Thymus (tissue), 11 donors: ENCODE measurements around the gene PLA2G6. TPM values are rescaled to one million over a fixed set of nuclear protein-coding genes. Genes with fewer than 3 reads are reported as not detected.
"Not testable (repeated sequence)": the region's sequence is repeated elsewhere in the genome, so short reads cannot be mapped to it uniquely, and the experiment has no call there.

ENCODE experiments used
- DNase-seq, 9 donors: peaks; one replicate each; pipeline ENCODE4 v3.0.0-alpha.2; 2013; ENCODE audit warnings: low spot score in 9 of 9, low read depth in 6 of 9, missing footprints in 1 of 9
- H3K27ac ChIP-seq, 2 donors: one replicate each; pipeline ENCODE4 v1.5.1; 2013; ENCODE audit warnings: control low read depth in 1 of 2, low read depth in 1 of 2, low read length in 1 of 2, mild to moderate bottlenecking in 1 of 2, moderate library complexity in 1 of 2
- H3K27me3 ChIP-seq, 2 donors: one replicate each; pipeline ENCODE4 v1.5.1; 2013; ENCODE audit warnings: low read length in 1 of 2; ENCODE audit not compliant: control insufficient read depth in 2 of 2, insufficient read depth in 1 of 2
- H3K36me3 ChIP-seq, 2 donors: one replicate each; pipeline ENCODE4 v1.5.1; 2013; ENCODE audit warnings: low read length in 1 of 2, mild to moderate bottlenecking in 1 of 2, moderate library complexity in 1 of 2; ENCODE audit not compliant: control insufficient read depth in 2 of 2, insufficient read depth in 2 of 2
- H3K4me1 ChIP-seq, 2 donors: one replicate each; pipeline ENCODE4 v1.5.1; 2013; ENCODE audit warnings: low read length in 2 of 2; ENCODE audit not compliant: control insufficient read depth in 2 of 2, insufficient read depth in 2 of 2
- H3K4me3 ChIP-seq, 2 donors: one replicate each; pipeline ENCODE4 v1.5.1; 2013; ENCODE audit warnings: low read length in 2 of 2, control low read depth in 1 of 2, mild to moderate bottlenecking in 1 of 2
- H3K9me3 ChIP-seq, 2 donors: one replicate each; pipeline ENCODE4 v1.5.1; 2013; ENCODE audit warnings: low read length in 1 of 2, mild to moderate bottlenecking in 1 of 2; ENCODE audit not compliant: control insufficient read depth in 2 of 2, insufficient read depth in 1 of 2
- WGBS: extraction: QIAGEN DNeasy Blood & Tissue Kit; methylation state at CpG from one replicate; pipeline ENCODE4 v1.1.7; 2013; 5-methylcytosine and 5-hydroxymethylcytosine counted together
- polyA plus RNA-seq: library from polyadenylated mRNA; stranded (reverse); fragments of 200-250 nt; gene quantifications from one replicate; pipeline ENCODE4 v1.2.3, GENCODE V29; 2013
- total RNA-seq: library from RNA; stranded (reverse); fragments of 120-200 nt; gene quantifications from one replicate; pipeline ENCODE4 v1.2.4, GENCODE V29; 2013
- donor health status: healthy.

The PLA2G6 gene
- total and polyA plus RNA-seq, 2 donors = 25.6 to 103 TPM

DNA sequence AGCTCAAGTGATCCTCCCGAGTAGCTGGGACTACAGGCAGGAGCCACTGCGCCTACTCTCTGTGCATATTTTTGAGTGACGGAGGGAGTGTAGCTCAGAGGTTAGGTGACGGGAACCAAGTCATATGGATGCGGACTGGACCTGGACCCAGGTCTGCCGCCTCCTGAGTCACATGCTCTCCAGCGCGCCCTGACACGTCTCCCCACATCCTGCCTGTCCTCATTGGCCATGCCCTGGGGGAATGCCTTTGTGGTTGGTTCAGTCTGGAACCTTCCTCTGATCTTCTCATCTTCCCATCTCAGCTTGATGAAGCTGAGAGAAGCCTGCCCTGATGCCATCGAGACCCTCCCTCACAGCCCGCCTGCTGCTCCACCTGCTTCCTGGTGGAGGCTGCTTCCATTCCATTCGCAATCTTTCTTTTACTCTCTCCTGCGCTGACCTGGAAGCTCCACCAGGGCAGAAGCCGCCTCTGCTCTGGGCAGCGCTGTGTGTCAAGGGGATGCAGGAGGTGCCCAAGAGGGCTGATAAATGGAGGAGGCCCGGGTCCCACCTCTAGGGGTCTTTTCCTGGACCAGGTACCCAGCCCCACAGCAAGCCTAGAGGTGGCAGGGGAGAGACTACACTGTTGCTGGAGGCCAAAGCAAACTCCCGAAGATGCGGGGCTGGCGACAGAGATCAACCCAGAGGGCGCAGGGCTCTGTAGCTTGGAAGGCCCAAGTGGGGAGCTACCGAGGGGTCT is 57.2 kb downstream of the PLA2G6 start:
- Histone ChIP-seq H3K9me3 (no peaks in the 10 kb centered on the region), H3K4me1 (no peaks in the 10 kb centered on the region), H3K27me3 (no peaks in the 10 kb centered on the region), H3K4me3 (no peak overlapping the region), H3K36me3 (peaks cover 37 to 52% of the 10 kb centered on the region in 2 donors), H3K27ac (no peak overlapping the region)
- 95% methylated on average over 21 of the region's 21 CpGs for WGBS
- no peak for DNase-seq

DNA sequence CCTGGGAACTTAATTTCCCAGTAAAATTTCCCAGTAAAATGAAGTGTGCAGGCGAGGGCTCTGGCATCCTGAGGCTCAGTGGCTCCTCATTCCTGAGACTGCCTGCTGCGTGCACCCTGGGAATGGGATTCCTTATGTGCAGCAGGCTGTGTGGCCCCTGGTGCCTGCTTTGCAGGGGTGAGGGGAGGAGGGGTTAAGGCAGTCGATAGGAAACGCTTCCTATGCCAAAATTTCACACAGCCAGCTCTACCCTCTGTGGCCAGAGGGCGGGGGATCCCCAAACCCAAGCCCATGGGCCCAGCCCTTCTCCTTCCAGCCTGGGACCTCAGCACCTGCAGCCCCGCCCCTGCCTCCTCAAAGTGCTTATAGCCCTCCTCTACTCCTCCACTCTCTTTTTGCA is 59.0 kb downstream of the PLA2G6 start:
- DNase-seq = no peak
- H3K9me3 ChIP-seq = no peaks in the 10 kb centered on the region
- peaks cover 21 to 36% of the 10 kb centered on the region in 2 donors for H3K36me3 ChIP-seq
- no peak overlapping the region for H3K4me3 ChIP-seq
- no peaks in the 10 kb centered on the region for H3K27me3 ChIP-seq
- 91% methylated on average over 6 of the region's 6 CpGs for WGBS
- H3K27ac ChIP-seq = no peak overlapping the region
- no peaks in the 10 kb centered on the region for H3K4me1 ChIP-seq

DNA sequence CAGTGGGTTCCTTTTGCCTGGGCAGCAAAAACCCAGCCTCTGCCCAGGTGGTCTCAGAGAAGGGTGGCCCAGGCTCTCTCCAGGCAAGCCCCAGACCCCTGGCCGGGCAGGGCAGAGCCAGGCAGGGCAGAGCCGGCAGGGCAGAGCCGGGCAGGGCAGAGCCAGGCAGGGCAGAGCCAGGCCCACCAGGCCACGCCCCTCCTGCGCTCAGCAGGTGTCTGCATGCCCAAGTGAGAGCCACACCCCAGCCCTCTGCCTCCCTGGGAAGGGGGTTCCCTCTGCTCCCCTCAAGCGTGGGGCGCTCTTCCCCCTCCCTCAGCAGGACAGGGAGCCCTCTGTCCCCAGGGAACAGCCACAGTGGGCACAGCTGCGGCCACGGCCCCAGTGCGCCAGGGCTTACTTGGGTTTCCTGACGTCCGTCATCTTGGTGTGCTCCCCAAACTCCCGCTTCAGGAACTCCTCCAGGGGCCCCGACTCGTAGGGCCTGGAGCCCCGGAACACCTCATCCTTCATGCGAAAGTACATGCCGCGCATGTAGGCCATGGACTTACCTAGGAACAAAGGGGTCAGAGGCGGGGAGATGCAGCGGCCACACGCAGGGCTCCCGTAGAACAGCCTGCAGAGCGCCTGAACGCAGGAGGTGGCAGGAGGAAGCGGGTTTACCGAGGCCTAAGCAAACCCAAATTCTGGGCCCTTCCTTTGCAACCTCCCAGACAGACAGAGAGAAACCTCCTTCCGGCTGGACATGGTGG is 61.1 kb downstream of the PLA2G6 start:
- DNase-seq = no peak
- Histone ChIP-seq H3K4me1 (no peaks in the 10 kb centered on the region), H3K27me3 (no peaks in the 10 kb centered on the region), H3K27ac (no peak overlapping the region), H3K4me3 (no peak overlapping the region), H3K9me3 (no peaks in the 10 kb centered on the region), H3K36me3 (peaks cover 6 to 29% of the 10 kb centered on the region in 2 donors)
- 97% methylated on average over 28 of the region's 28 CpGs for WGBS

DNA sequence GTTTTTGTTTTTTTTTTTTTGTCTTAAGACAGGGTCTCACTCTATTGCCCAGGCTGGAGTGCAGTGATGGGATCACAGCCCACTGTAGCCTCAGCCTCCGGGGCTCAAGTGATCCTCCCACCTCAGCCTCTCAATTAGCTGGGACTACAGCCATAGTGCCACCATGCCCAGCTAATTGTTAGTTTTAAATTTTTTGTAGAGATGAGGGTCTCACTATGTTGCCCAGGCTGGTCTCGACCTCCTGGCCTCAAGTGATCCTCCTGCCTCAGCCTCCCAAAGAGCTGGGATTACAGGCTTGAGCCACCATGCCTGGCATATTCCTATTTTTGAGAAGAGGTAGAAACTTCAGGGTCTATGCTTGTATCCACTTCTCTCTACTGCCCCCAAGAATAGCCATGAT is 62.9 kb downstream of the PLA2G6 start:
- not testable (repeated sequence) for H3K4me1 ChIP-seq, DNase-seq, H3K4me3 ChIP-seq, H3K27ac ChIP-seq, H3K27me3 ChIP-seq, H3K9me3 ChIP-seq
- peaks cover 9 to 27% of the 10 kb centered on the region in 2 donors for H3K36me3 ChIP-seq
- WGBS = 96% methylated on average over 2 of the region's 2 CpGs

DNA sequence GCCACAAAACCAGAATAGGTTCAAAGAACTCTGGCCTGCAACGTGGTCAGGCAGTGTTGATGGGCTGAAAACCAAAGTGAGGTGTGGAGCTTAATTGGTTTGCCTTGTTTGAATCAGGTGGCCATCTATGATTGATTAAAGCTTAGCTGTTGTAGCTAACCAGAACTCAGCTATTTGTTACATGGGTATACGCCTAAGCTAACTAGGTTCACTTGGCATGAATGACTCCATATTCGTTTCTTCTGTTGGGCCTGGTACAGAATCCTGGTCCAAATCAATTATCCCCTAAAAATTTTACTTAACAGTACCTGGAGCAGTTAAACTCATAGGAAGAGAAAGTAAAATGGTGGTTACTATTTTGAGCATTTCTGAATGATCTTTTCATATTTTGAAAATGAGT is 63.4 kb downstream of the PLA2G6 start:
- Histone ChIP-seq H3K27me3 (no peaks in the 10 kb centered on the region), H3K9me3 (no peaks in the 10 kb centered on the region), H3K4me1 (no peaks in the 10 kb centered on the region), H3K4me3 (no peak overlapping the region), H3K36me3 (peaks cover 14 to 31% of the 10 kb centered on the region in 2 donors), H3K27ac (no peak overlapping the region)
- DNase-seq = no peak
- 96% methylated on average over 3 of the region's 3 CpGs for WGBS

DNA sequence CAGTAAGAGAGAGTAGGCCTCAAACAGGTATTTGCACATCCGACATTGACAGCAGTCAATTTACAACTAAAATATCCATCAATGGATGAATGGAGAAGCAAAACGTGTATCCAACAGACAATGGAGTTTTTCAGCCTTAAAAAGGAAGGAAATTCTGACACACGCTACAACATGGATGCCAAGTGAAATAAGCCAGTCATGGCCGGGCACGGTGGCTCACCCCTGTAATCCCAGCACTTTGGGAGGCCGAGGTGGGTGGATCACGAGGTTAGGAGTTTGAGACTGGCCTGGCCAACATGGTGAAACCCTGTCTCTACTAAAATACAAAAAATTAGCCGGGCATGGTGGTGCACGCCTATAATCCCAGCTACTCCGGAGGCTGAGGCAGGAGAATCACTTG is 64.1 kb downstream of the PLA2G6 start:
- not testable (repeated sequence) for H3K27me3 ChIP-seq, DNase-seq, H3K27ac ChIP-seq, H3K9me3 ChIP-seq, H3K4me1 ChIP-seq, H3K4me3 ChIP-seq
- peaks cover 15 to 33% of the 10 kb centered on the region in 2 donors for H3K36me3 ChIP-seq
- 98% methylated on average over 10 of the region's 10 CpGs for WGBS

DNA sequence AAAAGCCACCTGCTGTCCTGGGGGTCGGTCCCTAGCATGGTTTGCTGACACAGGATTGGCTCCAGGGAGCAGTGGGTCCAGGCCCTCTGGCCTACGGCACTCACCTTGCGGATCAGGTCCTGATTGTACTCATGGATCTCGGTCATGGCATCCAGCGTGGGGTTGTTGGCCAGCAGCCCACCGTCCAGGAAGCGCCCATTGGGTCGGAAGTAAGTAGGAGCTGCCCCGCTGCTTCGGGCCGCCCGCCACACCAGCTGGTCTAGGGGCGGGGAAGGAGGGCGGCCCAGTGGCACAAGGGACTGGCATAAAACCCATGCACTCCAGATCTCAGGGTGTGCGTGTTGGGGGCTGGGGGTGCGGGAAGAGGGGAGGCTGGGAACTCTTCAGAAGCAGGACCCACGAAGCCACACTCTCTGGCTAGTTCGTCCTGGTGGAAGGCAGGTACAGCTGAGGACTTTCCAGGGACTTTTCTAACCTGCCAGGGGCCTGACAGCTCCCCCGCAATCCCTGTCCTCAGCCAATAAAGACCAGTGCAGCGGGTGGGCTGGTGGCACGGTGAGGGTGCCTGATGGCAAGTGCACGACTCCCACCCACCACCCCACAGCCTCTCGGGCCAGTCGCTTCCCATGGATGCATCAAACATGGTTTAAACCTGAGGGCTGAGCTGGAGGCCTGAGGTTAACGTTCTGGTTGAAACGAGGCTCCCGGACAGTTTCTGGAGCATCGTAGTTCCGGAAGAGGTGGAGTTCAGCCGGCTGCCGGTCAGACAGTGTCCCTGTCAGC is 66.0 kb downstream of the PLA2G6 start:
- no peak for DNase-seq
- no peak overlapping the region for H3K27ac ChIP-seq
- peaks cover 15 to 39% of the 10 kb centered on the region in 2 donors for H3K36me3 ChIP-seq
- no peak overlapping the region for H3K4me3 ChIP-seq
- H3K27me3 ChIP-seq = no peaks in the 10 kb centered on the region
- H3K4me1 ChIP-seq = no peaks in the 10 kb centered on the region
- whole genome bisulfite sequencing = 98% methylated on average over 31 of the region's 31 CpGs
- H3K9me3 ChIP-seq = no peaks in the 10 kb centered on the region

DNA sequence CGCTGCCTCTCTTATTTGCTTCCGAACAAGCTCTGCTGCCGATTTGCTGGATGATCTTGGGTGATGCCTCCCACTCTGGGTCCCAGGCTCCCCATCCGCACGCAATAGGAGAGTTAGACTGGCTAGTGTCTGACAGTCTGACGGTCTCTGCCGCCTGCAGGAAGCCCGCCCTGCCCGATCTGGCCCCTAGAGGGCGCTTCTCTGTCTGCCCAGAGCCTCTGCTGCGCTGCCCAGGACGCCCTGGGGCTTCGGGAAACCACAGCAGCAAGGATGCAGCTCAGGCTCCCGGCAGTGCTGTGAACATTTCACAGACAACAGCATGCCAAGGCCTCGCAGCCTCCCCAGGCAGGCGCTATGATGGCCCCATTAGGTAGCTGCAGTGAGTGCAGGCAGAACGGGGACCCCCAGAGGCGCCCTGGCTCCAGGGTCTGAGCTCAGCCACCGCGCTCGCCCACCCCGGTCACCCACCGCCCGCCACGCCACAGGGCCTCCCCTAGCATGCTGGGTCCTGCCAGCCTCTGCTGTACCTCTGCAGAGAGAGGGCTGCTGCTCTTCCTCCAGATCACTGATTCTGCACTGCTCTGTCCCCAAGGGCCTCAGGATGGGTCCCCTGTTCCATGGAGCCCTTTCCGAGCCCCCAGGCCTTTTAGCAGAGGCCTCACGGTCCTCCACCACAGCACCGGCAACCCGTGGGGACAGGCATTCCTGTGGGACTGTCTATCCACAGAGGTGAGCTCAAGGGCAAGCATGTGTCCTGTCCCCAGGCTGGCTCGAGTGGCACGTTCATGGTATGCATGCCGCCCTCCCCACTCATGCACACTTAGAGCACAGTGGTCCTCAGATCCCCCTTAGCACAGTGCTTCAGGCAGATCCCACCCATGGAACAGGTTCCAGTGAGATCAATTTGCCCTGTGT is 66.9 kb downstream of the PLA2G6 start:
- Histone ChIP-seq H3K27ac (no peak overlapping the region), H3K4me3 (no peak overlapping the region), H3K4me1 (no peaks in the 10 kb centered on the region), H3K27me3 (no peaks in the 10 kb centered on the region), H3K36me3 (peaks cover 15 to 33% of the 10 kb centered on the region in 2 donors), H3K9me3 (no peaks in the 10 kb centered on the region)
- DNase-seq = peak; percentile 14 to 78 (median 44)
- 70% methylated on average over 32 of the region's 32 CpGs for WGBS
